GM18873 (cell line): ENCODE results near the gene PTPRM.

Experiments
- ATAC-seq: cut with Tn5 transposase; IDR thresholded peaks from one replicate; pipeline ENCODE4 v1.9.1; 2021; ENCODE audit warnings: mild to moderate bottlenecking, moderate library complexity, moderate number of reproducible peaks; ENCODE audit not compliant: unreplicated experiment, low FRiP score

Gene PTPRM

DNA sequence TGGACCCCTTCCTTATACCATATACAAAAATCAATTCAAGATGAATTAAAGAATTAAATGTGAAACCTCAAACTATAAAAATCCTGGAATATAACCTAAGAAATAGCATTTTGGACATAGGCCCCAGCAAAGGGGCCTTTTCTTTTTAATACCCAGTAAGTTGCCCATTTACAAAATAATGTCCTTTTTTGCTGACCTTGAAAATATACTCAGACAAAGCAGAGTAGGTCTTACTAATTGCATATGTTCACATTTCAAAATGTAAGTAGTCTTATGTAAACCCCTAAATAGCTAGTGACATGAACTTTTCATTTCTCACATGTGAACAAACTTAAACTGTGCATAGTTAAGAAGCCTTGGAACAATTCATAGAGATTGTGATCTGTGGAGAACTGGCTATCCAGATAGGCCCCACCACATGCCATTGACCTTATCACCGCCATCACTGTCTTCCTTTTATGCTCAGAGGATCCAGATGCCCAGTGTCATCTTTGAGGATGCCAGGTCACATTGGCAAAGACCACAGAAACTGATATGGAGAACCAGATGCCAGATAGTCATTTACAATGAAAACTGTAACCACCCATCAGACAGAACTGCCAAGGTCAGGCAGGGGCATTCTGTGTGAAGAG is 759.8 kb downstream of the PTPRM start:
- ATAC-seq, result no peak

DNA sequence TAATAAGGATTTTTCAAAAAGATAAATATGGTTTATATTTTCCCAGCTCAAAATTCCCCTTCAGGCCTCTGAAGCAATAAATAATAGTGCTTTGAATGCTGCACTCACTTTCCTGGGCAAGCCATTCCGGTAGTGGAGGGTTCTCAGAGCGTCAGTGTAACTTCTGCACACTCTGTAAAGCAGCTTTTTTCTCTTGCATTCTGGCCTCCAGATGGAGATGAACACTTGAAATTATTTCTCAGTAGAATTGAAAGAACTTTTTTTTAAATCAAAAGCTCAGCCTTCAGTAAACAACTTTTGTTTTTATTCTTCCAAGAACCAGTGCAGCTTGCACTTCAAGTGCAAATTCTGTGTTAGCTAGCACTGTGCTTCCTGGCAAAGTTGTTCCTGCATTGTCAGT is 761.0 kb downstream of the PTPRM start:
- no peak for ATAC-seq

DNA sequence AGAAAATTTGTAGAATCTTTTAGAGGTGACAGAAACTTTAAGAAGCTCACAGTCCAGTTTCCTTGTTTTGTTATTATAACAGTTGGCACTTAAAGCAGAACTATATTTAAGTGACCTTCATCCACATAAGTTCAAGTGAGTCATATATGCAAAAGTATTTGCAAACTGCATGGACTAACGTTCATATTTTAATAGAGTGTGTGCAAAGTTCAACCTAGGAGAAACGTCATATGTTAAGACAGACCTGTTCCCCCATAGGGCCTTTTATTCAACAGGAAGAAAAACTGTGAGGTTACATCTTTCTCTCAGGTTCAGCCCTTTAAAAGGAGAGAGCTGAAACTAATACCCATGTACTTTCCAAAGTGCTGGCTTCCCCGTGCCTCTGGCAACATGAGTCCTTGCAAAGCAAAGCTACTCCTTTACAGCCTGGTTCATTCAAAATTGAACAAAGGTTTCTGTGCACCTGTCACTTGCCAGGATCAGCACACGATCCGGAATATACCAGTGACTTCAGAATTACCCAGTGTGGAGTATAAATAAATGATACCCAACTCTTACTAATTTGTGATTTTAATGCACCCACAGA is 762.2 kb downstream of the PTPRM start:
- no peak for ATAC-seq

DNA sequence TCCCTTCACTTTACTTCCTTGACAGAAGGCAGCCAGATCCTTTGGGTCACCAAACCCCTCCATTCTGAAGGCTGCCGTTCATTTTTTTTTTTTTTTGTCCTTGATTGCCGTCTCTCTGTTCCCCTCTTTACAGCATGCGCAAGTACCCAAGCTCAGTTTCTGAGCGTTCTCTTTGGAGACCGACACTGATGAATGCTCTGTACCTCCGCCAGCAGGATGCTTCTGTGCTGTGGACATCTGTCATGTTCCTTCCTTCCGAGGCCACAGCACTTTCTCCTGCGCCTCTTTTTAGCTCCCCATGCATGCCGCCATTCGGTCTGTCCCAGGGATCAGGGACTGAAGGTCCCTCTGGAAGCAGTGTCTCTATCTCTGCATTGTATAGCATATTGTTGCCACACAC is 763.5 kb downstream of the PTPRM start:
- ATAC-seq, result no peak

DNA sequence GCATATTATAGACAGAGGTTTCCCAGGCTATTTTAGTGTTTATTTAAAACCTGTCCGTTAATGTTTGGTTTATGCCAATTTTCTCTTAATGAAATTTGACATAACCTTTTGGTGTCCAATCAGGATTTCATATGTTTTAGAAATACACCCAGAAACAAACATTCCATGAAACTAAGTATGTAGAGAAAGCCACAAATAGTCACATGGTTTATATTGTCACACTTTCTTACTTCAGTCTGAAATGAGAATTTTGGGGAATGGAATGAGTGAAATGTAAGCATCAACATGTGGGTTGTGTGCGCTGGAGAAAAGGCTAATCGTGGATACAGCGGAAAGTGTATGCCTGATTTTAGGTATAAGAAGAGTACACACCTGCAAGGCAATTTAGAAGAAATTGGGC is 765.2 kb downstream of the PTPRM start:
- no peak for ATAC-seq

DNA sequence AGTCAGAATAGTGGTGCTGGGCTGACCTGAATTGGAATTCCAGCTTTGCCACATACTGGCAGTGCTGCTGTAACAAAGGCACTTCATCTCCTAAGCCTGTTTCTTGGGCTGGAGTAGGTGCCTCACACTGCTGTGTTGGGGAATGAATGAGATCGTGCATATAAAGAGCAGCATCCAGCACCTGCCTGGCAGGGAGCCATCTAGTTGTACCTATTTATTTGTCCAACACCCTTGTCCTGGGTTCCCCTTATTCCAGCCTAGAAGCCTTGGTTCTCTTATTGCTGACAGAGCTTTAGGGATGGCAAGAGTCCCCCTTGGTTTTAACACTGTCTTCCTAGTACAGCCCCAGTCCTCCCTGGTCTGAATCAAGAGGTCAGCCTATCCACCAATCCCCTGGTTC is 766.8 kb downstream of the PTPRM start:
- no peak for ATAC-seq

DNA sequence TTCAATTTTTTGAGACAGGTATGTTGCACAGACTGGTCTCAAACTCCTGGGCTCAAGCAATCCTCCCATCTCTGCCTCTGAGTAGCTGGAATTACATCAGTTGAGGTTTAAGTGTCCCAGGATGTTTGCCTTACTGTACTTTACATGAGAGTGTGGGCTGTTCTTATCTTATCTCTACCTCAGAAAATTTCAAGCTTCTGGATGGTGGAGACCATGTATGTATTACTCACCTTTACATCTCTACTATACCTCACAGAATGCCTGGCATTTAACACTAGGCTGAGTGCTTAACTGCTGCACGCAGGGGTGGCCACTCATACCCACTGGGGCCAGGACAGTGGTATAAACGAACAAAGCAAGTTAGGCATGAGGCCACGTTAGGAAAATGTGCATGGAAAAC is 770.1 kb downstream of the PTPRM start:
- ATAC-seq, result no peak

DNA sequence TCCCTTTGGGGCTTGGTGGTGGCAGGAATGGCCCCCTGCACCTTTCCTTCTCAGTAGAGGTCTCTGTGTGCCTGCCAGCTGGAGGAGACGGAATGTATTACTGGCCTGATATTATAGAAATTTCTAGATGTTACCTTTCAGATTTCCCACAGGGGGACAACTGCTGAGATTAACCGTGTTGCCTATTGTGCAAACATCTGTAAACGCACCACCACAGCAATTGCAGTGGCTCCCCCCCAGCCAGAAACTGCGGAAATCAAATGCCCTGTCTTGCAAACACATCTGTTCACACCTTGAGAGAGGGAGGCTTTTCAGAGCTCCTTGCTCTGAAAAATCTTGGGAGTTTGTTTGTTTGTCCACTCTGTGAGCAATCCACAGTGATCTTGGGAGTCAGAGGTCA is 772.1 kb downstream of the PTPRM start:
- ATAC-seq, result no peak

DNA sequence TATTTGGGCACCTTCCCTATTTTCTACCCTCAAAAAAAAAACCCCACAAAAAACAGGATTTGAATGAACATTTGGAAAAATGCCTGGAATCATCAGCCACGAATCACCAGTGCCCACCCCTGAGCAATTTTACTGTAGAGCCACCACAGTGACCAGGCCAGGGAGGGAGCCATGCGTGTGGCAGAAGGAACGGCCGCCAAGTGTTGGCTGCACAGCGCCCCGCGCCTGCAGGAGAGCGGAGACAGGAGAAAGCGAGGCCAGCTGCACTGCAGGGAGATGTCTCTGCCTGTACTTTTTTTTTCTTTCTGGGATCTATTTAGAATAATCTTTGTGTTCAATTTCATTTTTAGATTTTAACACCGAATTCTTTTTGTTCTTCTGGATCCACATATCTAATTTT is 772.8 kb downstream of the PTPRM start:
- ATAC-seq, result no peak

DNA sequence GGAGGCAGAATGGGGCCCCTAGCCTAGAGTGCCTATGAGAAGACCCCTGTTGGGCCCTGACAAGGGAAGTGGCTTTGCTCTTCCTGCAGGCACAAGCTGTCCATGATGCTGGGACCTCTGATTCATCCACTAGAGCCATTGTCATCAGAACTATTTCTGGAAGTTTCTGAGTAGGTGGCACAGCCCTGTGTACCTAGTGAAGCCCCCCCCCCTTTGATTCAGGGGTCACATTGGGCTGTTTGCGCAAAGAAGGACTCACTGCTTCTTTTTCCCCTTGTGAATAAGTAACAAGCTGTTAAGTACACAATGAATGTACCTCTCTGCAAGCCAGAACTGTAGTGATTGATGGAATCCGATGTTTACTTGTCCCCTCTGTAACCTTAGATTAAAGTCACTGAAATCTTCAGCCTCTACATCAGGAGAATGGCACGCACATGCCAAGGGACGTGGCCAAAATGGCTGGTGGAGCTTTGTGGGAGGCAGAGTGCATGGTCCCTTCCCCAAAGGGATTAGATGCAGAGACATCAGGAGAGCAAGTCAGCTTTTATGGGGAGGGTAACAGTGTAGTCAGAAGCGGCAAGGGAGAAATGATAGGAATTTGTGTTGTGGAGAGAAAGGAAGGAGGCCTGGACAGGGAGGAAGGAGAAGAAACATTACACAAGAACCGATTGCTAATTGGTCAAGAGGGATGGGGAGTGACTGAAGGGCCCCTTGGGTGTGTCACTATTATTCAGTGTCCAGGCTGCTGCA is 774.5 kb downstream of the PTPRM start:
- ATAC-seq, result no peak

DNA sequence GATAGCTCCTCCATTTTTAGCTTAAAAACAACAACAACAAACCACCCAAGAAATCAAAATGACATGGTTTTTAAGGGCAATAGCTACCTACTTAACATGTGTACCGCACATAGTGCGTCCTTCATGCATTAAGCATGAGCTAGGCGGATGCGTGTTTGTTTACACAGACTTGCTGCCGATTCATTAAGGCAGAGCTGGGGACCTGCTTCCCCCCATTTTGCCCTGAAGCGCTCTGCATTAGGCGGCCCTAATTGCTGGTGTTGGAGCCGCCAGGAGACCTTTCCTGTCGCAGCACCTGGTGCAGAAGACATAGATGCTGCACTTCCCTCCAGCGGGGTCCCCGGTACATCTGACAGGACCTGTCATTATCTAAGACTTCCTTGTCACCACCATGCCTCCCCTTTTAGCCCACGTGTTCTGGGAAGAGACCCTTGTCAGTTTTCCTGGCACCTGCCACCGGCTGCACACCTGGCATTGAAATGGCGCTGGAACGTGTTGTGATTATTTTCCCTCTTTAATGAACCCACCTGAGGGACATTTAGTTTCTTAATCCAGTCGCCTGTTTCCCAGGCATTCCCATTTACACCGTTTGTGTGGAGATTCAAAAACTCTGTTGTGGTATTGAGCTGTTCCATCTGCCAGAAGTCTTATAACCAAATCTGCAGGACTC is 781.1 kb downstream of the PTPRM start:
- no peak for ATAC-seq

DNA sequence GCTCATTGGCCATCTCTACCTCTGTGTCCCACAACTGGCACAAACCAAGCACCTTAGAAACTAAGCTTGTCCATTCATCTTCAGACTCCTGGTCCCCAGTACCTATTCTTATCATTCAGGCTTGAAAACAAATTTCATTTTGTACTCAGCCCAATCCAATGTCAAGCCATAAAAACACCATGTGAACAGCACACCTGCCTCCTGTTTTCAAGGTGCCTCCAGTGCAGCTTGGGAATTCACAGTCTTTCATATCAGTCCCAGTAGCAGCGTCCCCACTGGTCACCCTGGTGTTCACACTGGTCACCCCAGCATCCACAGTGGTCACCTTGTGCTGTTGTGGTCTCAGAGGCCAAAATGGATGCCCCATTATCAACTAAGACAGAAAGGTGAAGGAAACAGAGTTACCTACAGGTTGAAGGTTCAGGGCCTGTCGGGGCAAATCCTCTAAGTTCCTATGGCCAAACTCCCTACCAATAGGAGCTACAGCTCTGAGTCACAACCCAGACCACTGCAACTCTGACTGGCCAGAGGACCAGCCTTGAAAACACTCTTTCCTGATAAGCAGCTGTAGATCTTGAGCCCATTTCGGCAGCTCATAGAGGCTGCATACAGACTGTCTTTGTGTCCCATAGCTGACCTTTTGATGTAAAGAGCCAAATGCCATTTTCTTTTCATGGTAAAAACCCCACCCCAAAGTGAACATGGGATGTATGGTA is 782.6 kb downstream of the PTPRM start:
- ATAC-seq, result no peak

DNA sequence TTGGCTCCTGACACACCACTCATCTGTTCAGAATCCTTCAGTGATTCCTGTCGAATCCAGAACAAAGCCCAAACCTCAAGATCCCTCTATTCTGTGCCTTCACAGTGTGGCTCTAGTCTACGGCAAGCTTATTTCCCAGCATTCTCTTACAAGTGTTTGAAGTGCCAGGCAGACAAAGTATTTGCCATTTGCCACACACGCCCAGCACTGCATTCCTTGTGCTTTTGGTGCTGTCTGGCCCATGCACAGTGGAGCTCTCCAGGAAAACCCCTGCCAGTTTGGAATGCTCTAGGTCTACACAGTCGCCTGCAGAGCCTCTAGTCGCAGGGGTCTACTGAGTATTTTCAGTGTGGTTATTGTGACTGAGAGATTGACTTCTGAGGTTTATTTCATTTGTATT is 783.5 kb downstream of the PTPRM start:
- ATAC-seq, result no peak

DNA sequence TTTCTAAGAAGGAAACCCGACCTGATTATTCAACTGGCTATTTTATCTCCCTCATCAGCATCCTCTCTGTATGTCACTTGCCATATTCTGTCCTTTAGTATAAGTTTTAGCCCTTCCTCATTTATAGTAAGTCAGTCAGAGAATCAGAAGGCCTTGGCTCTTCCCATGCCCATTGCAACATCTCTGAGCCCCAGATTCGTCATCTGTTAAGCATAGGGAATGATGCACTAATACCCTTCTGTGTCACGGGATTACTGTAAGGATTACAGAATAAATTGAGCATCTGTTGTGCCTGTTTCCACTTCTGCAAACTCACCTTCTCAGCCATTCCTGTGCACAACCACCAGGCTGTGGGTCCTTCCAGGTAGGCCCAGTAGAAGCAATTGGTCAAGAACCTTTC is 784.0 kb downstream of the PTPRM start:
- no peak for ATAC-seq

DNA sequence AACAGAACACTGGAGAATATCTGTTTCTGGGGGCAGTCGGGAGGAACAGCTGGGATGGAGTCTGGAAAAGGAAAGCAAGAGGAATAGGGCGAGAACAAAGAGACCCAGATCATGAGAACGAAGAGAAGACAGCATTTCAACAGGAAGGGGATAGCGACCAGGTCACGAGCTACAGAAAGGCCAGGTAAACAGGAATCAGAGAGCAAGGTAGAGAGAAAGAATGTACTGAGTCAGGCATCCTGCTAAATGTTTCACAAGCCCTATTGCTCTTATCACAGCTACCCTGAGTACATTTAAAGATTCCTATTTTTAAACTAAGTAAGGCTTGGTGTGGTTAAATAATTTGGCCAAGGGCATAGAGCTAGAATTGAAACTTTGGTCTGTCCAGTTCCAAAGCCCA is 787.2 kb downstream of the PTPRM start:
- ATAC-seq, result no peak

DNA sequence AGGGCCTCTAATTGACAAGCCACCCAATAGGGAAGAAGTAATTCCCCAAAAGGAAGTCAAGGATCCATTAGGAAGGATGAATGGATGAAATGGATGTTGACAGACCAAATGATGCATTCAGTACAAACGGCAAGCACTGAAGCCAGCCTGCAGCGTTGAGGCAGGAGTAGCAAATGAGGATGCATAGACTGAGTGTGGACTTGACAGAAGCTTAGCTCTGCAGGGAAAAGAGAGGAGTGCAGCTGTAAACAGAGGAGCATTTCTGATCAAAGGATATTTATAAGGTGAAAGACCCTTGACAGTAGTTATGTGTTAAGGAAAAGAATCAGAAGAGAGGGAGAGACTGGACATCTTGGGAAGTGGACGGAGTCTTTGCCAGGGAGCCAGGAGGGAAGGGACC is 788.9 kb downstream of the PTPRM start:
- no peak for ATAC-seq

DNA sequence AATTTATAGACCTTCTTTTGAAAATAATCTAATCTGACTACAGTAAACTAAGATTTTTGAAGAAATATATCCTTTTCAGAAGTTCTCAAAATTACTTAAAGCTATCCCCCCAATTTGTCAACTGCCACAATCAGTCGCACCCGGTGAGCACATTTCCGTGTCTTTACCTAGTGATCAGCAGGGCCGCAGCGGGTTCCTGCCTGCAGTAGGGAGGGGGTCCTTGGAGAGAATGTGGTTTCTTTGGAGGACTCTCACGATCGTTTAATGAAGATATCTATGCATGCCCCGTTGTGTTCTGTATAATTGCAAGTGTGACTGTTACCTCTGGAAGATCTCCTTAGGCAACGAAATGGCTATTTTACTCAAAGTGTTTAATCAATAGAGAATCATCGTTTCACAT is 790.2 kb downstream of the PTPRM start:
- ATAC-seq, result no peak

DNA sequence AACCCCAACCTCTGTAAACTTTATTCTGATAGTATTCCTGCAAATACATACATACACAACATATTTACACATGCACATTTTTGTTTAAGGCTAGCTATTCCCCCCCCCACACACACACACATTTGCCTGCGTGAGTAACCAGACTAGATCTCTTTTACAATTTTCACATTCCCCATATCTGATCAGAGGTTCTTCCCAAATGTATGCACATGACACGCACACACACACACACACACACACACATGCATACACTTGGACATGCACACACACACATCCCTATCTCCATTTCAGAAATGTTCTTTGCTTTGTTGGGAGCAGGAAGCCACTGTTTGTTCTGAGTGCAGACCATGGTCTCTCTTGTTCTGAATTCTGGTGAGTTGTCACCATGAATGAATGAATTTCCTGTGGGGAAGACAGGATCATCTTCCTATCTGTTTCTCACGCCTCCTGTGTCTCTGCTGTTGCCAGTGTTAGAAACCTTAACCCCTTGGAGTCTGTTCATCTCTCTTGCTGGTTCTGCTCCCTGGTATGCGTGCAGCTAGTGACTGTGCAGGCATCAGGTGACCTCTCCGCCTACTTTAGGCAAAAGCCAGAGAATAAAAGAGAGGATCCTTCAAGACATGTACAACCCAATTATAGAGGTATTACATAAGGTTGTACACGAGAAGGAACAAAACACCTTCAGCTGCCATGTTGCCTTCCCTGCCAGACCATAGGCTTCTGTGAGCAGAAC is 791.1 kb downstream of the PTPRM start:
- no peak for ATAC-seq

DNA sequence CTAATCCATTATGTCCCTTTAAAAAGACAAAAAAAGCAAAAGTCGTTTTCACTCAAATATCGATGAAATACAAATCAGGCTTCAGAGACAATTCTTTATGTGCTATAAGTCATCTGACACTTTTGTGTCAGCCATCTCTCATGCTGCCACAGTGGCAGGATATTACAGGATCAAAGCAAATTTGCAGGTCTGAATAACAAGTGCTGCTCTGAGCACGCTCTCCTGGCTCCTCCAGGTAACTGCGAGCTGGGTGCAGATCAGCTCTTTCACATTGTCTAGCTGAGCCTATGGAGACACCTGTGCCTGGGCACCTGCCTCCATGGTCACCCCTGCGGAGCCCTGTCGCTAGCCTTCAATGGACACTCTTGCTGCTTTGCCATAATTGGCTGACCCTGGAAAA is 792.0 kb downstream of the PTPRM start:
- no peak for ATAC-seq

DNA sequence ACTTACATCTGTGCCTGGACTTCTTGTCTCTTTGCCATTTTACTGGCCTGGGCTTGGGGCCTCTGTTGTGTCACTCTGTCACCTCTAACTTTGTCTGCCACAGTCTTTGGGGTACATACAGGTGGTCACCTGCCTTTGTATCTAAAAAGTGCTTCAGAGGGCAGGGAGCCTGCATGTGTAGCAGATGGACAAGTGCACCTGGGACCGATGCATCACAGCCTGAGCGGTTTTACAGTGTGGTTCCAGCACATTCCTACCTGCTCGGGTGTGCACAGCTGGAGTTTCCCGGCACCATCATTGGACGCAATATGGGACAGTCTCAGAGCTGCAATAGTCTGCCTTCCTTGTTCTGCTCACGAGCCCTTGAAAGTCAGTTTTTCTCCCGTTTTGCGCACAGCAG is 792.4 kb downstream of the PTPRM start:
- no peak for ATAC-seq
